DMS153 treated with DMSO at 0.1 percent for 48 hours (cell line): ENCODE measurements around the gene HAUS7.
"Not testable (repeated sequence)": the region's sequence is repeated elsewhere in the genome, so short reads cannot be mapped to it uniquely, and the experiment has no call there.

Experiments
- DNase-seq: peaks from one replicate; lab custom pipeline; 2025; ENCODE audit not compliant: unreplicated experiment; lab: John Stamatoyannopoulos, UW

Gene HAUS7

DNA sequence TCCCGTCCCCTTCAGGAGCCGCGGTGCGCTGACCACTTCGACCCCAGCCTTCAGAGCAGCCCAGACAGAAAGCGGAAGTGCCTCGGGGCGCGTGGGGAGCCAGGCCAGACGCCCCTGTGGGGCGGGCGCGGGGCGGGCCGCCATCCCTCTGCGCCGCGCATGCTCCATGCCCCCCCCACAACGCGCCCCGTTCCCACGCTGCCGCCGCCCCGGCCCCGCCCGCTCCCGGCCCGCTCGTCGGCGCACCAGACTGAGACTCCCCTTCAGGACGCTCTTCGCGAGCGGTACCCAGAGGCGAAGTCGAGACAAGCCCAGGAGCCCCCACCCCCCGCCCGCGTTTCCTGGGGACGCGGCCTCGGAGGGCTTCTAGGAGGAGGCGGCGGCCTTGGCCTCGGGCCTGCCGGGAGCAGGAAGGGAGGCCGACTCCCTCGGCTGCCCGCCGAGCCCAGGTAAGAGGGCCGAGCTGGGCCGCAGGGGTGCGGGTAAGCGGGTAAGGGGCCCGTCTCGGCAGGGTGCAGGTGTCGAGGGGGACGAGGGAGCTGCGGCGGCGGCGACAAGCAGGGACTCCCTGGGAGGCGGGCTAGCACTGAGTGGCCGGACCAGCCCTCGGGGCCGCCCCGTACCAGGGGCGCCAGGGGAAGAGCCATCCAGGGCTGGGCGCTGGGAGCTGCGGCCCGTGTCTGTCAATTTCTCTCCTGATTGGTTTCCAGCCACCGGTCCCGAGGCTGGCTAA lies 59.0 kb downstream of the HAUS7 start, which contains the start of gene ZFP92:
Gene ZFP92 (plus strand): TSS at position 218 of the 733 bp plus-strand sequence. CDS start 6,851 bp downstream, outside the sequence.
- DNase-seq = no peak

DNA sequence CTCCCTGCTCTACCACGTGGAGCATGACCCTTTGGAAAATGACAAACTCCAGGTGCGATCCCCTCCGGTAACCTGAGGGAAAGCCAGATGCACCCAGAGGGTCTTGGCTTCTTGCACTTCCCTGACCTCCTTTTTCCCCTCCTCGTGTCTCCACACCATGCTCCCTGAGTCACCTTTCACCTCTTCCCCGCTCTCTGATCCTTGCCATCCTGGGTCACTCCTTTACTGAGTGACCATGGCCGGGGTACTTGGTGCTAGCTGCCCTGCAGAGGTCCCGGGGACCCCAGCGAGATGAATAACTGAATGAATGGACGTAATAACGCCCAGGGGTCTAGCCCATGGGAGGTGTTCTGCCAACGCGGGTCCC lies 59.5 kb downstream of the HAUS7 start:
- no peak for DNase-seq

- DNase-seq = no peak
Measured at GRCh38 chrX:153410373-153410772, 60.0 kb downstream of the HAUS7 start.

- no peak for DNase-seq
Measured at GRCh38 chrX:153409414-153410101, 60.8 kb downstream of the HAUS7 start.

DNA sequence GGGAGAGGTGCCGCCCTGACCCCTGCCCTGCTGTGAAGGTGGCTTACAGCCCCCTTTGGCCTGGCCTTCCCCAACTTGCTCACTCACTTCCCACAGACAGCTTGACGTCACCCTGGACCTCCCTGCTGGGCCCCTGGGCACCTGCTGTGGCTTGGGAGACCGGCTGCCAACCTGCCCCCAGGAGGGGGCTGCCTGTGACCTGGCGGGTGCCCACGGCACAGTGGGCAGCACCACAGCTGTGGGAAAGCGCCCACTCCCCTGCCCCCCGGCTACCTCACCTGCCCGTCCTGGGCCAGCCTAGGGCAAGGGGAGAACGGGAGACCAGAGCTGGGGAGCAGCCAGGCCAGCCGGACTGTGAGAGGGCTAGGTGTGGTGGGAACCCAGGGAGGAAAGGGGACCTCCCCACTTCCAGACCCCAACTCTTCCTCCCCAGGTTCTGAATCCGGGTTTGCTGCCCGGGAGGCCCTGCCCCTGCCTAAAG lies 61.5 kb downstream of the HAUS7 start:
- no peak for DNase-seq

- no peak for DNase-seq
Measured at GRCh38 chrX:153408221-153408721, 62.1 kb downstream of the HAUS7 start.

DNA sequence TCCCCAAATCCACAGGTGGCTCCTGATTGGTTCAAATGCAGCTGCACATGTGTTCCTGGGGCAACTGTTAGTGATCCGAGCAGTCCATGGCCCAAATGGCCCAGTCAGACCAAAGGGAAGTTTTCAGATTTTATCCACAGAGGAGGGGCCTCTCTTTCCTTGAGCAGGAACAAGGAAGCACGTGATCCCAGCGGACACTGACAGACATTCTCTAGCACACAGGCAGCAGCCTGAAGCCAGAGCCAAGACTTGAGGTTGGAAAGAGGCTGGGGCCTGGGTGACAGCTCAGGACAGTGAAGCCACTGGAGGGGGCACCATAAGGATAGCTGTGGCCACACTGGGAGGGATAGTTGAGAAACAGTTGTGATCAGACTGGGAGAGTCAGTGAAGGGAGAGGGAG lies 62.6 kb downstream of the HAUS7 start:
- no peak for DNase-seq

DNA sequence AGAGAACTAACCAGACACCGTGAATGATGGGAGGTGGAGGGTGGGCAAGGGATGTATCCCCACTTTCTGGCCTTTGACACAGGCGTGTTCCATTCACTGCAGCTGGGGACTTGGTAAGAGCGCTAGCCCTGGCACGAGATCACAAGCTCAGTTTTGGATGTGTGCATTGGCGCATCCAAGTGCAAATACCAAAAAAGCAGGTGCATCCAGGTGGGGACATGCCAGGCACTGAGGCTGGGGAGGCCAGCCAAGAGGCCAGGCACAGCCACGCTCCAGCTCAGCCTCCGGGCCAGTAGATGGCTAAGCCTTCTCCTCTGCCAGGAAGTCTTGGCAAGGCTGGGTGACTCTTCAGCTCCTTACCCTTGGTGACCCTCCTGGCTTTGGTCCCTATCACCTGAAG lies 63.5 kb downstream of the HAUS7 start:
- DNase-seq = no peak

DNA sequence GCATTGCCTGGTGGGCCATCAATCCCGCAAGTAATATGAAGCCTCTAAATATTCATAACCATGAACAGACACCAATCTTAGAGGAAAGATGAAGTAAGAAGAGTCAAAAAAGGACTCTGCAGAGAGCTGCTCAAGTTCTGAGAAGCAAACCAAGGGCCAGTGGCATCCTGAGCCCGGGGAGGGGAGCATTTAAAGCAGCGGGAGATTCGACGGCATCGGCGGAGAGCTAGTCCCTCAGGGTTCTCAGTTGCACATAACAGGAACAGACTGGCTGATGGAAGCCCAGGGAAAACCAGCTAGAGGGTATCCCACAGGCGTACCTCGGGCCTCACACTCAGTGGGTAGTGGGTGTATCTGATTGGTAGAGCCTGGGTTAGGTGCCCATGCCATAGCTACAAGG lies 64.4 kb downstream of the HAUS7 start:
- no peak for DNase-seq

GRCh38 chrX:153405426-153405825 lies 65.0 kb downstream of the HAUS7 start:
- no peak for DNase-seq

- not testable (repeated sequence) for DNase-seq
Measured at GRCh38 chrX:153404333-153404732, 66.0 kb downstream of the HAUS7 start.

- no peak for DNase-seq
Measured at GRCh38 chrX:153401133-153401764, 69.1 kb downstream of the HAUS7 start, which contains the start of gene PNMA6E. TSS of gene PNMA6E (minus strand) at chrX:153401350. CDS start at chrX:153398849, 2,501 bp downstream.

- DNase-seq = no peak
Measured at GRCh38 chrX:153400146-153401132, 69.9 kb downstream of the HAUS7 start.

- no peak for DNase-seq
Measured at GRCh38 chrX:153398275-153398960, 72.0 kb downstream of the HAUS7 start.
